Raji (cell line): Measurements from ENCODE around the gene FGF12.

ENCODE experiments used
- POLR2A ChIP-seq: IDR thresholded peaks from 2 replicates; pipeline ENCODE4 v1.6.1; 2011; ENCODE audit warnings: low read depth, low read length, control low read depth; ENCODE audit not compliant: insufficient read depth

The FGF12 gene

DNA sequence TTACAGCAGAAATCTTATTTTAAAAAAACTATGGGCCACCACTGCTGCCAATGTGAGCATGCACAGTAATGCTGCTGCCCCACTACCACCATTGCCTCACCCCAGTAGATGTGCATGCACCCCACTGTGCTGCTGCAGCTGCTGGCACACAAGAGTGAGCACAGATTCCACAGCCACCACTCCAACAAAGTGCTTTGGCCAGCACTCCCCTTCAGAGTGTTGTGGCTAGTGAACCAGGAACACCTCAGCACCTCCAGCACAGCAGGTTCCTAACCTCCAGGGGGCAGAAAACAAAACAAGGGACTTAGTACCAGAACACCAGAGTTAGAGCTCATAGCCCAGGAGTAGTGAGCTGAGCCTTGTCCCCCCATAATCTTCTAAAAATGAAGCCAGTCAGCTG, 636.8 kb downstream of the FGF12 start:
- TF ChIP-seq POLR2A = no peak
